Ureter (tissue), 1 donor: ENCODE measurements around the gene CDCP1. TPM values are rescaled to one million over a fixed set of nuclear protein-coding genes. Genes with fewer than 3 reads are reported as not detected.

Source experiments
- DNase-seq: peaks from one replicate; pipeline ENCODE4 v3.0.0-alpha.2; 2020; ENCODE audit warnings: low spot score
- total RNA-seq: library from RNA; stranded (reverse); gene quantifications from one replicate; pipeline ENCODE4 v1.2.4, GENCODE V29; 2023
- donor health status: DM: yes; HTN: yes; CAD: no.

Gene CDCP1
- total RNA-seq, 1 donor from 2014 or later, result 40.6 TPM

DNA sequence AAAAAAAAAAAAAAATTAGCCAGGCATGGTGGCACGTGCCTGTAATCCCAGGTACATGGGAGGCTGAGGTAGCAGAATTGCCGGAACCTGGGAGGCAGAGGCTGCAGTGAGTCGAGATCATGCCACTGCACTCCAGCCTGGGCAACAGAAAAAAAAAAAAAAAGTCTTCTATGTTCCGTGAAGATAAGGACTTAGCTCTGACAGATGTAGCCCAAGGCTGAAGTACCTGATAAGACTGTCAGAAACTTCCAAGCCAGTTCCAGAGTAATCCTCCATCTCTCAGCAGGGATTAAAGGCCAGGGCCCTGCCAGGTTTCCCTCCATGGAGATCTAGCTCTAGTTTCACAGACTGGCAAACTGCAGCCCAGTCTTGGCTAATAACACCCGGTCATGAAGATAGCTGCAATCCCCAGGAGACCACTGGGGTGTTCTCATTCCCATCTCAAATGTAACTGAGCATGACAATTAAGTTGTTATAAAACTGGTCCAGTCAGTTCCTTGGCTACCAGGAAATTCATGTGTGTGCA is 8.5 kb downstream of the CDCP1 start:
- no peak for DNase-seq

DNA sequence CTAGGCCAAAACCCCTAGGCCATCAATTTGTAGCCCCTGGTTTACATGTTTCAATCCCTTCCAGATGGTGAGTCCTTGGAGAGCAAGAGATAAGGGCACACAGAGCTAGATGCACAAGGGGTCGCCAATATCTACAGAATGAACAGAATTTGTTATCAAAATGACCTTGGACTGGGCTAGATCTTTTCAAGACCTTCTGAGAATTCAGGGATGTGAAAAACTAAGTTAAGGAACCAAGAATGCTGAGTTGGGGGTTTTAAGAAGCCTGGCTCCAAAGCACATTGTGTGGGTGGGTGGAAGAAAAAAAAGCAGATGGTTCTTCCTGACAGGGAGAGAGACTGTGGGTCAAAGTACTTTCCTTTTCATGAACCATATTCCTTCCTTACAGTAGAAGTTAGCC is 10.2 kb downstream of the CDCP1 start:
- DNase-seq, result no peak

DNA sequence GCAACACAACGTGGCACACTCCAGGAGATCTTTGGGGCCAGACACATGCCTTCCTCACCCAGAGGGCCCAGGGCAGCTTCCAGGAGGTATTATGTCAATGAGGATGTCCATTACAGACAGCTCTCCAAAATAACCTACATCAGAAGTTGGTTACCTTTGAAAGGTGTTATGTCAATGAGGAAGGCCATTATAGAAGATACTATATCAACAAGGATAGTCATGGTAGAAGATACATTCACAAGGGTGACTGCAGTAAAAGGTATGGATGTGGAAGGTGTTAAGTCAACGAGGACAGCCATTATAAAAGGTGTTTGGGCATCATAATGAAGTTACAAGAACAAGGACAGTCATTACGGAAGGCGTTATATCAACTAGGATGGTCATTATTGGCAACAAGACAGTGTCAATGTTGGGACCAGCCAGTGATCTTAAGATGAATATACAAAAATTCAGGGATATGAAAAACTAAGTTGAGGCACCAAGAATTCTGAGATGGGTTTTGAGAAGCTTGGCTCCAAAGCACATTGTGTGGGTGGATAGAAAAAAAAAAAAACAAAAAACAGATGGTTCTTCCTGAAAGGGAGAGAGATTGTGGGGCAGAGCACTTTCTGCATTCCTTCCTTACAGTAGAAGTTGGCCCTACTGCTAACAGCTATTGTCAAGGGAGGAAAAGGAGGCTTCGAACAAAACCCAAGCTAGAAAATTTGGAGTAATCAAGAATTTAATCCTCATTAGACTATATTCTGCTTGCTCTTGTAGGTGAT is 11.2 kb downstream of the CDCP1 start:
- no peak for DNase-seq

DNA sequence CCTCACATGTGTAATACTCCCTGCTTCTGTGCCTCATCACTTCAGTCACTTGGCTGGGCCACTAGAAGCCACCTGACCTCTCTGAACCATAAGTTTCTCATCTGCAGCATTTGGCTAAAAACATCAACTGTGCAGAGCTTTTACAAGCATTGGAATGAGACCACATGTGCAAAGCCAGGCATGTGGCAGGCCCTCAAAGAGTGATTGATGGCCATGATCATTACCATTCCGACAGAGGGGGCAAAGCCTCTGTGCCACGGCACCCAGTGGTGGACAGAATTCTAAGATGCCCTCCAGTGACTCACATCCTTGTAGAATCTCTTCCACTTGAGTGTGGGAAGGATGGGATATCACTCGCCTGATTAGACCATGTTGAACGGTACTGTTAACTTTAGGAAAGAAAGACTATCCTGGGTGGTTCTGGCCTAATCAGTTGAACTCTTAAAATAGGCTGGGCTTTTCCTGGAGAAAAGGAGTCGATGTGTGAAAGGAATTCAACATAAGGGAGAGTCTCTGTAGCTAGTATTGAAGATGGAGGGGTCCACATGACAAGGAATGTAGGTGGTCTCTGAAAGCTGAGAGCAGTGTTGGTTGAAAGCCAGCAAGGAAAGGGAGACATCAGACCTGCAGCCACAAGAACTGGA is 13.5 kb downstream of the CDCP1 start:
- no peak for DNase-seq

DNA sequence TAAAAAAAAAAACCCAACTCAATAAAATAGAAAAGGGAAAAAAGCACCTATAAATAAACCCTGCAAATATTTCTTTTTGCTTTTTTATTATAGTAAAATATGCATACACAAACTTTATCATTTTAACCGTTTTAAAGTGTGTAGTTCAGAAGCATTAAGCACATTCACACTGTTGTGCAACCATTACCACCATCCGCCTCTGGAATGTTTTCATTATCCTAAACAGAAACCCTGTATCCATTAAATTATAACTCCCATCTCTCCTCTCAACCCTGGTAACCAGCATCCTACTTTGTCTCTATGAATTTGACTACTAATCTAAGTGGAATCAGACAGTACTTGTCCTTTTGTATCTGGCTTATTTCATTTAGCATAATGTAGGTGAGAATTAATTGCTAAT is 15.0 kb downstream of the CDCP1 start:
- no peak for DNase-seq

DNA sequence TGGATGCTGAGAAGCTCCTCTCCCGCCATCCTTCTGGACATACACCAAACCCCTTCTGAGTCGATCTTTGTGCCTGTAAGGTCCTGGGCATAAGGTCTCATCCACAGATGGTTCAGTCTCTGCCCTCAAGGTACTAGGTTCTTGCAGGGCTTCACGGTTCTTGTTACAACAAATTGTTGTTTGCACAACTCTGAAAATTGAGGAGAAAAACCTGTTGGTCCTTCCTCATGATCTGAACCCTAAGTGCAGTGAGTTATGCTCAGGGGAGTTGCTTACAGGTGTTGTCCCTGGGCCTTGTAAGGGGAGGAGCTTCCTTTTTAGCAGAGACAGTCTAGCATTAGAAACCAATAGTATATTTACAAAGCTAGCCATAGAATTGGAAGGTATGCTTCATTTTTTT is 15.7 kb downstream of the CDCP1 start:
- DNase-seq, result no peak

DNA sequence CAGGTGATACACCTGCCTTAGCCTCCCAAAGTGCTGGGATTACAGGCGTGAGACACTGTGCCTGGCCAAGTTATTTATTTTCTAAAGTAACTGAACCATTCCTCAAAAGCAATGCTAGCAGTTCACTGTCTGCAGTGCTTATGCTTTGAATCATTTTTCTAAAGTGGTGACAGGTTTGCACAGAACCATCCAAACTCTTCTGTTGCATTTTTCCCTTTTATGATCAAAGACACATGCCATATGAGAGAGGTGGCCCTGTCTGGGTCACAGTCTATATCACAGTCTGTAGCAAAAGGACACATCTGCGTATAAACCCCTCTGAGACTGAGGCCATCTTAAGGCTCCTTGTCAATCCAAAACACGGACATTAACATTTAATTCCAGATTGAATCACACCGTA is 17.2 kb downstream of the CDCP1 start:
- no peak for DNase-seq

DNA sequence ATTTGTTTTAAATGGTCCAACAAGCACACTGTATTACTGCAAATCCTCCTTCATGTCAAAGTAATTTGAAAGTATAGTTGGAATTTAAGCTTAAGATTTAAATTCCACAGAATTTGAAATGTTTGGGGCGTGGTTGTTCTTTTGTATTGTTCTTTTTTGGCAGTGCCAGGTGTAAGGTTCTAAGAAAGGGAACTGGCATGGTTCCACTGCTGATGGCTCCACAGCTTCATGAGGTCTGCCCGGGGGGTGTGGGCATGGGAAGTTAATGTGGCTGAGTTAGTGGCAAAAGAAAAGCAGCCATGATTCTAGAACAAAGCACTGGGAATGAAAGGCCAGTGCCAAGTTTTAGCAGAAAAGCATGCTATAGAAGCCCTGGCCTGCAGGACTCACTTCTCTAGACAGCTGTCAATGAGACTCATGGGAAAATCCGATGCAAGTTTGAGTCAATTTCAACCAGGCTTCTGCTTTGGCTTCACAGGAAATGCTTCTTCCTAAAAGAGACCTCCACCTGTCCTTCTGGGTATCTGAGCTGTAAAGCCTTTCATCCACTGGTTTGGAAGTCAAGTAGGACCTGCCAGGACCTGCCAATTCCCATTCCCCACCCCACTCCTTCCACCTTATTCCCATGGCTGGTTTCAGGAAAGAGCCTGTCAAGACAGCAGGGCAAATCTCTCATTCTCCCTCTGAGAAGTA is 18.9 kb downstream of the CDCP1 start:
- no peak for DNase-seq

DNA sequence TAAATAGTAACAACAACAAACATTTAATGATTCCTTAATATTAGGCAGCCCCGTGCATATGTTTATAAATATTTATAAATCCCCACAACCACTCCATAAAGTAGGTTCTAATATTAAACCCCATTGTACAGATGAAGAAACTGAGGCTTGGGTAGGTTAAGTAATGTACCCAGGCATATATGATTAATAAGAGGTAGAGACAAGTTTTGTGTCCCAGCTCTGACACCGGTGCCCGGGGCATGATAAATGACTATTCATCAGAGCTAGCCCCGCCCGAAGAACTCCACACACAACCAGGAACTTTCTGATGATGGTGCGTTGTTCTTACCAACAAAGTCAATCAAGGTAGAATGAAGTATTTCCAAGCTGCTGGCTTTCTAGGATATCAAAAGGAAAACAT is 19.4 kb downstream of the CDCP1 start:
- DNase-seq, result no peak

DNA sequence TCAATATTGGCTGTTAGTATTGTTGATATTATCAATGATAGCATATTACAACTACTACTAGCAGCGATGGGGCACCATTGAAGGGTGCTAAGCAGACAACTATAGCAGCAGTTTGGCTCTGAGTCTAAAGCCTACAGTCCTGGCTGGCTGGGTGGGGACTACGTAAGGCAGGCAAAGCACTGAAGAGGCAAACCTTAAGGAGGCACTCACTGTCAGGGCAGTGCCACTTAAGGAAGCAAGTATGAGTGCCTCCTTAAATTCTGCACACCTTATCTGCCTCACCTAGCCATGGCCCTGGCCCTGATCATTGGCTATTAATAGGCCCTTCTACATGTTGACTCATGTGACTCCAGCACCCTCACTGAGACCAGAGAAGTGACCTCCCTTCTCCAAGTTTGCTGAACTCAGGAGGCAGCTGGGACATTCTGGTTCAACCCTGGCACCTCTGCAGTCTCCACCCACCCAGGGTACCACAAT is 20.6 kb downstream of the CDCP1 start:
- DNase-seq, result no peak

DNA sequence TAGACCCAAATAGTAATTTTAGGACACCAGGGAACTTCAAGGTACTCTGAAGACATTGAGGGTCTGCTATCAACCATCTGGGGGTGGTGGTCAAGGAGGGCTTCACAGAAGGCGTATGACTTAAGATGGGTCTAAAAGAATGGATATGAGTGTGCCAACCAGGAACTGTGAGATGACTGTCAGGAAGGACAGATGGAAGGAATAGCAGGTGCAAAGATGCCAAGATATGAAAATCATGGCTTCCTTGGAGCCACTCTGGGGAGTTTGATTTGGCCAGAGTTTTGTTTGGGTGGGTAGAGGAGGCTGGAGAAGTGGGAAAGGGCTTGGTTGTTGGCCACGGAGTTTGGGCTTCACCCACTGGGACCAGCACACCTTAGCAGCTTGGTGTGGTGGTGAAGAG is 21.2 kb downstream of the CDCP1 start:
- DNase-seq, result no peak

DNA sequence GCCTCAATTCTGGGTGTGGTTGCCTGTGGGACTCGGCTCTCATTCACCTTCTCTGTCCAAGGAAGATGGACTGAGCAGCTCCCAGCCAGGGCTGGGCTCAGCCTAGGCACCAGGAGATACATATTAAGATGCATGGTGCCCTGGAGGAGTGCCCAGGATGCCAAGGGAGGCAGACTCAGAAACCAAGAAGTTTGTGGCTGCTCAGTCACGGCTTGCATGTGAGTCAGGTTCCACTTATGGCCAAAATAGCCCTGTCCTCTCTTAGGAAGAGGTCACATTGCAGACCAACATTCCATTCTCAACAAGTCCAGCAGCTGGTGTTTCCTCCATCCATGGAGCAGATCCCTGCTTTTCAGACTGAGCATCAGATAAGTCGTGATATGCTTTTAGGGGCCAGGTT is 21.8 kb downstream of the CDCP1 start:
- DNase-seq, result no peak

DNA sequence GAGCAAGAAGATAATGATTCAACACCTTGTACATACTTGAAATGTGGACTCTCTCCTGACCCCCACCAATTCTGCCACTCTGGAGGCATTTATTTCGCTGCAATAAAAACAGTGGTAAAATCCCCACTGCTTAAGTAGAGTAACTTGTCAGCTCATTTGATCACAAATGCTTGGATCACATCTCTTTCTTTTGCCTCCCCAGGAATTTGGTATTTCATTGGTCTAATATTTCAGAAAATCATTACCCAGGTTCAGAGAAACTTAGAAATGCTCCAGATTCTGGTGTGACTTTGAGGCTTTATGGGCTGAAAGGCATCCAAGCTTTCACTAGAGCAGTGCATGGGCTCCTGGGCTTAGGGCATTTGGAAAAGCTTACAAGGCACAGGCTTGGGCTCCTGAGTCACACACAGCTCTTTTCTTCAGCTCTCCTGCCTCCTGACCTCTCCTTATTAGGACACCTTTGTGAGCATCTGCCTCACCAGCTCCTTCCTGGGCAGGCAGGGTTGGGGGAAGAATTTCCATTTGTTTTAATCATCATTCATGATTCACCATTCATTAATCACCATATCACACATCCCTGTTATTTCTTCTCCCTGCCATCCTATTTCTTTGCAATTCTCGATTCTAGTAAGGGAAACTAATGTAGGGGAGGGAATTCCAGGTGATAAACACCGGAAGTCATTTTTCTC is 22.5 kb downstream of the CDCP1 start:
- no peak for DNase-seq

DNA sequence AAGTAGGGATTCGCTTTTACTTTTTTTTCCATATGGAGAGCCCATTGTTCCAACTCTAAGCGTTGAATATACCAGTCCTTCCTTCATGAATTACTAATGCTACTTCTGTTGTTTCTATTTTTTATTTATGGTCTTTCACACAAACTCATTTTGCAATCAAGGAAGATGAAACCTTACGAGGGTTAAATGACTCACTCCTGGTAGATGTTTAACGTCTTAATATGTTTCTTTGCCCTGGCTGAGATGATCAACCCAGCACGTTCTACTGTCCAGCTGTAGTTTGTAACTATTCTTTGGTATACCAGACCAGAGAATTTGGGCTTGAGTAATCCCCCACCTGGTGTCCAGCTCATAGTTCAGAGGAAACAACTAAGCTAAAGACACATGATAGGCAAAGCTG is 23.1 kb downstream of the CDCP1 start:
- DNase-seq, result no peak

DNA sequence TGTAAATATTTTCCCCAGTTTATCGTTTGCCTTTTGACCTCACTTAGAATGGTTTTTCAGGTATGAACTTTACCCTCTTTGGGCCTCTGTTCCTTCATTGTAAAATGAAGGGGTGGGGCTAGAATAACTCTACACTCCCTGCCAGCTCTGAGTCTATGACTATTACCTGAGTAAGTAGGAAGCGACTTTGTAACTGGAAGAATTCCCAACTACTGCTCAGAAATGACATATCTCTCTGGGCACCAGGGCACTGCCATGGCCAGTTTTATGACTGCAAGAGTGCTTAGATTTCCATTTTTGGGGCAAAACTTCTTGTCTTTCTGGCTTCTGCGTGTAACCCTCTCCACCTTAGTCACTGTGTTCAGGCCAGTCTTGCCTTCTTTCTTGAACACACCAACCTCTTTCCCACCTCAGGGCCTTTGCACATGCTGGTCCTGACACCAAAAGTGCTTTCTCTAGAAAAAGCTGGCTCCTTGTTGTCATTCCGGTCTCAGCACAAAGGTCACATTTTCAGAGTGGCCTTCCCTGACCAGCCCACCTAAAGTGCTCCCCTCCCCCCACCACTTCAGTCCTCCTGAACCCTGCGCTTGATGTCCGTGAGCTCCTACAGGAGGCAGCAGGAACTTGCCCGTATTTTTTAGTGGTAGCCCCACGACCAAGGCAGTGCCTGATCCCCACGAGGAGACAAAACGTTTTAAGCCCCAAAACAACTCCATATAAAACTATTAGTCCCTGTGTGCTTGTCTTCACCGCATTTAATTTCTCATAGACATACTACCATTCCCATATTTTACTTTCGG is 25.6 kb downstream of the CDCP1 start:
- DNase-seq, result no peak

DNA sequence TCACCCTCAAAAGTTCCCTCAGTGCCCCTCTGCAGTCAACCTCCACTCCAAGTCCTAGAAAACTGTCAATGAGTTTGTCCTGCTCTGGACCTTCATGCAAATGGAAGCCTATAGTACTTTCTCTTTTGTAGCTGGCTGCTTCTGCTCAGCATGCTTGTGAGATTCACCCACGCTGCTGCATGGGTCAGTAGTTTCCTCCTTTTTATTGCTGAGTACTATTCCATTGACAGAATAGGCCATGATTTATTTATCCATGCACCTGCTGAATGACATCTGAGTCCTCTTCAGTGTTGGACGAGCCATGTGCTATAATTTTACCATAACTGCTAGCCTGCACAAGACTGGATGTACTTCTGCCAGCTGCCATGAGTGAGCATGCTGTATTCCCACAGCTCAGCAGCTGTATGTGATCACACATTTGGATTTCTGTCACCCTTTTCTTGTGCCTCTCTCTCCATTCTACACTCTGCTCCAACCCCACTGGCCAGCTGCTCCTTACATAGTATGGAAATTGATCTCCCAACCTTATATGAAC is 26.3 kb downstream of the CDCP1 start:
- no peak for DNase-seq

DNA sequence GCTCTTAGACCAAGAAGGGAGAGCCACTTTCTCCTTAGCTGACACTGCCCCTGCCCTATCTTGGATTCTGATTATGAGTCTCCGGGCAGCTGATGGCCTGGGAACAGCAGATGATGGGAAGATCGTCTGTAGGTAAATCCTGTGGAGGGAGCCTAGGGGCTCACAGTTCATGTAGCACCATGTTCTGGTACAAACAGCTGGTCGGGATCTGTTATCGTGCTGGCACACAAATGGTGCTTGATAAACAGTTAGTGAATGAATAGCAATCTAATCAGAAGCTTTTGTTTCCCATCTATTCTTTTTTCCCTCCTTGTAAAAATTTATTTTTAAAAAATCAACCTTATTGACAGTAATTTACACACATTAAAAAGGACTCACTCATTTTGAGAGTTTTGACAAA is 26.8 kb downstream of the CDCP1 start:
- DNase-seq, result no peak

DNA sequence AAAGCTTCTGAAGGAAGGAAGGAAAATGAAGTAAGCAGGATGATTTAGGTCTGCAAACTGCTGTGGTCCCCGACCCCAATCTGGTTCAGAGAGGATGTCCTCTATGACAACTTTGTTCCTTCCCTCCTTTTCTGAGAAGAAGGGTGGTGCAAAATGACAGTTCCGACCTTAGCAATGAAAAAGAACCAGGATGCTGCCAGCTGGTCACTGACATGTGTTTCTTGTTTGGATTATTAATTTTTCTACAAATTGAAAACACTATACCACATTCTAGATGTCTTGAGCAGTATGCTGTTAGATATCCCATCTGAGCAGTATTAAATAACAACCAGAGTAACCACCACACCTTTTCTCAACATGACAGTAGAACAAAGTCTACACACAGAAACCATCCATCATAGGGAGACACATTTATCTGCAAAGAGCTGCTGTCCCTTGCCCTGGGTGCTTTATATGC is 27.5 kb downstream of the CDCP1 start:
- DNase-seq, result no peak

DNA sequence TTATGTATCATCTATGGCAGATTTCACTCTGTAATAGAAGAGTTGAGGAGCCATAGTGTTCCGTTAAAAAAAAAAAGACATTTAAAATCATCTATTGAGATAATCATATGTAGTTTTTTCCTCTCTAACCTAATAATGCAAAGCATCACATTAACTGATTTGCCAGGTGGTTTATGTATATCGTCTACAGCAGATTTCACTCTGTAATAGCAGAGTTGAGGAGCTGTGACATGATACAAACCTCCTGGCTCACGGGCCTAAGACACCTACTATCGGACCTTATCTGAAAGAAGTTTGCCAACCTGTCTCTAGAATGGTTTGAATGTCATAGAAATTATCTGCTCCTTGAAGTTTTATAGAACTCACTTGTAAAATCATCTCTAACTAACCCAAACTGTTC is 29.8 kb downstream of the CDCP1 start:
- no peak for DNase-seq

DNA sequence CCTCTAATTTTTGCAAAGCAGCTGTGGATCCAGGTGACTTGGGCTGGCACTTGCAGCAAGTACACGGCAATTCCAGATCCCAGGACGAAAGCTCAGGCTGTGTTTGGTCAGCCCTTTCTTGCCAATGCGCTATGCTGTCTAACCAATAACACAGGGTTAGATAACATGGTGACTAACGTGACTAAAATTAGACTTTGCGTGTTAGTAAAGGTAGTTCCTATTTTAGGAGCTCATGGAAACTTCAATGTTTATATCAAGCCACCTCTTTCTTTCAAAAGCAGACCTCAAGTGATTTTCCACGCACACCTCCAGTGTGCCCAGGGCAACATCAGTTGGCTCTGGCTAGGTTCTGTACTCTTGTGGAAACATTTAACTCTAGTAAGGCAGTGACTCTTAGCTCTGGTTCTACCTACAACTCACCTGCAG is 32.5 kb downstream of the CDCP1 start:
- DNase-seq, result no peak

DNA sequence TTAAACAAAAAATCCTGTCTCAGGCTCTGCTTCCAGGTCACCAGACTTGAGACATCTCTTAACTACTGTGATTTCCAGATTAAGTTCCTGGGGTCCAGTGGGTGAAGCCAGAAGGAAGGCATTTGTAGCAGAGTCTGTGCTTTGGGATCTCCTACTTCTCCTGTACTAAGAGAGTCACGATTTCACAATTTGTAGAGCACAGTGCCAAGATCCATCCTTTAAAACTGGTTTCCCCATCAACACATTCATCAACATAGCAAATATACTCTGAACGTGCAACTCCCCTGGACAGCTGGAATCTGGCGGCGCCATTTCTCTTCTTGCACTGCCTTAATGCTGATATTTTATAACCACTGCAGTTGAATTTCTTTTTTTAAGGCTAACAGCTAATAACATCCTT is 33.2 kb downstream of the CDCP1 start:
- no peak for DNase-seq
